Keratinocyte (primary cell): ENCODE data around the gene BBS1. TPM values are rescaled to one million over a fixed set of nuclear protein-coding genes. Genes with fewer than 3 reads are reported as not detected.

Source experiments
- DNase-seq: peaks from one replicate; pipeline ENCODE4 v3.0.0-alpha.2; 2011; ENCODE audit warnings: low read depth, missing footprints, low spot score
- FAIRE-seq: peaks from 2 replicates; lab custom pipeline; 2011; peaks lifted over from hg19 to GRCh38; lab: Jason Lieb, UNC
- H2AFZ ChIP-seq: 2 replicates; pipeline ENCODE4 v1.6.0; 2012; ENCODE audit warnings: low read length, control low read depth, inconsistent platforms; ENCODE audit not compliant: control insufficient read depth
- H3K27ac ChIP-seq: 2 replicates; pipeline ENCODE4 v1.5.1; 2011; ENCODE audit warnings: low read length; ENCODE audit not compliant: control insufficient read depth, insufficient read depth
- H3K27me3 ChIP-seq: 3 replicates; pipeline ENCODE4 v1.6.0; 2011; ENCODE audit warnings: low read length; ENCODE audit not compliant: control insufficient read depth, insufficient read depth; ENCODE audit errors: extremely low read depth
- H3K36me3 ChIP-seq, 2 experiments: 2 replicates in 1 of 2; 3 replicates in 1 of 2; pipeline ENCODE4 v1.5.1; 2011; ENCODE audit warnings: low read length in 2 of 2, mild to moderate bottlenecking in 1 of 2; ENCODE audit not compliant: control insufficient read depth in 2 of 2, insufficient read depth in 2 of 2; ENCODE audit errors: extremely low read depth in 1 of 2
- H3K4me1 ChIP-seq: 3 replicates; pipeline ENCODE4 v1.5.1; 2011; ENCODE audit warnings: low read length; ENCODE audit not compliant: control insufficient read depth, insufficient read depth; ENCODE audit errors: extremely low read depth
- H3K4me2 ChIP-seq: 3 replicates; pipeline ENCODE4 v1.6.0; 2011; ENCODE audit warnings: low read depth, low read length; ENCODE audit not compliant: control insufficient read depth, insufficient read depth; ENCODE audit errors: extremely low read depth
- H3K4me3 ChIP-seq, 3 experiments: fragments of 200-600 bp in 1 of 3; sonication (generic) in 1 of 3; 2 replicates in 2 of 3; 3 replicates in 1 of 3; pipeline ENCODE4 v1.5.1; 2011 to 2016; ENCODE audit warnings: low read length in 3 of 3, mild to moderate bottlenecking in 3 of 3, control low read depth in 2 of 3, inconsistent platforms in 1 of 3, low read depth in 1 of 3, mixed read lengths in 1 of 3, mixed run types in 1 of 3, moderate library complexity in 1 of 3; ENCODE audit not compliant: control insufficient read depth in 2 of 3, insufficient read depth in 2 of 3; ENCODE audit errors: extremely low read depth in 1 of 3
- H3K79me2 ChIP-seq: 2 replicates; pipeline ENCODE4 v1.6.0; 2012; ENCODE audit warnings: low read length; ENCODE audit not compliant: control insufficient read depth, insufficient read depth
- H3K9ac ChIP-seq: 3 replicates; pipeline ENCODE4 v1.6.0; 2011; ENCODE audit warnings: low read length; ENCODE audit not compliant: control insufficient read depth, insufficient read depth; ENCODE audit errors: extremely low read depth
- H3K9me1 ChIP-seq: 3 replicates; pipeline ENCODE4 v1.6.0; 2011; ENCODE audit warnings: low read length; ENCODE audit not compliant: control insufficient read depth, insufficient read depth; ENCODE audit errors: extremely low read depth
- H3K9me3 ChIP-seq: 2 replicates; pipeline ENCODE4 v1.5.1; 2012; ENCODE audit warnings: low read depth, low read length; ENCODE audit not compliant: control insufficient read depth
- H4K20me1 ChIP-seq: 3 replicates; pipeline ENCODE4 v1.6.0; 2011; ENCODE audit warnings: low read length; ENCODE audit not compliant: control insufficient read depth, insufficient read depth; ENCODE audit errors: extremely low read depth
- CTCF ChIP-seq, 3 experiments: IDR thresholded peaks in 1 of 3; conservative IDR thresholded peaks in 1 of 3; optimal IDR thresholded peaks in 1 of 3; 2 replicates in 2 of 3; 3 replicates in 1 of 3; pipeline versions ENCODE3 to v1.5.1; 2011; ENCODE audit warnings: low read length in 3 of 3, mild to moderate bottlenecking in 3 of 3, moderate library complexity in 2 of 3, control low read depth in 1 of 3, inconsistent platforms in 1 of 3; ENCODE audit not compliant: insufficient read depth in 2 of 3; ENCODE audit errors: extremely low read depth in 1 of 3
- EZH2 ChIP-seq: IDR thresholded peaks from one replicate; pipeline ENCODE4 v1.6.1; 2012; ENCODE audit warnings: inconsistent platforms, mild to moderate bottlenecking, low read length, moderate library complexity
- dilution Hi-C: fragments of 300-500 bp; cut with MboI; formaldehyde crosslinking; loops from one replicate; pipeline ENCODE4 v1.7.0; 2020; ENCODE audit warnings: low sequenced_read_pairs; ENCODE audit not compliant: extremely low pct_ligation_motif_present
- polyA plus RNA-seq, 5 experiments: library from polyadenylated mRNA; depleted of rRNA in 3 of 5; stranded (reverse) in 3 of 5; stranded (forward) in 1 of 5; unstranded in 1 of 5; fragments of >200 nt; gene quantifications; 1 replicate in 1 of 5; 2 replicates in 3 of 5; 3 replicates in 1 of 5; pipeline versions ENCODE4 v1.2.1 to v1.2.3, GENCODE V29; 2011 to 2012; ENCODE audit warnings: missing spikeins in 2 of 5, low read depth in 1 of 5, low replicate concordance in 1 of 5

BBS1 gene
- polyA plus RNA-seq, 1 donor (not counting 4 experiments of a cell fraction or from before 2014, with no cell fraction given): 11.7 TPM

- Histone ChIP-seq H3K9ac (no peak overlapping the region), H3K9me3 (no peaks in the 10 kb centered on the region), H3K79me2 (no peaks in the 10 kb centered on the region), H3K36me3 (no peaks in the 10 kb centered on the region), H3K9me1 (no peaks in the 10 kb centered on the region), H3K4me3 (no peak overlapping the region), H4K20me1 (no peaks in the 10 kb centered on the region), H3K27ac (no peak overlapping the region), H2AFZ (no peak overlapping the region), H3K4me2 (no peak overlapping the region), H3K4me1 (no peaks in the 10 kb centered on the region), H3K27me3 (peaks cover 23% of the 10 kb centered on the region)
- FAIRE-seq (no peak), DNase-seq (no peak)
- TF ChIP-seq CTCF (optimal IDR thresholded peaks at IDR 0.05 in 1 of 3, IDR thresholded peaks at IDR 0.05 in 1 of 3, conservative IDR thresholded peaks at IDR 0.05 in 1 of 3; ENCODE audit: extremely low read depth in 1 of 3, insufficient read depth in 2 of 3, low read length in 3 of 3) (no peak), EZH2 (no peak)
- dilution Hi-C loops: no loop called here
Measured at GRCh38 chr11:66561178-66561974, 50.9 kb downstream of the BBS1 start.

GRCh38 chr11:66561975-66562248, 51.5 kb downstream of the BBS1 start:
- peaks cover 23% of the 10 kb centered on the region for H3K27me3 ChIP-seq
- no peak overlapping the region for H3K27ac ChIP-seq
- no peak for DNase-seq
- TF ChIP-seq EZH2: no peak
- TF ChIP-seq CTCF (optimal IDR thresholded peaks at IDR 0.05 in 1 of 3, IDR thresholded peaks at IDR 0.05 in 1 of 3, conservative IDR thresholded peaks at IDR 0.05 in 1 of 3; ENCODE audit: extremely low read depth in 1 of 3, insufficient read depth in 2 of 3, low read length in 3 of 3): no peak
- no peak for FAIRE-seq
- no peaks in the 10 kb centered on the region for H3K79me2 ChIP-seq
- H3K4me1 ChIP-seq: no peaks in the 10 kb centered on the region
- dilution Hi-C loops: no loop called here
- H3K36me3 ChIP-seq: no peaks in the 10 kb centered on the region
- no peak overlapping the region for H3K4me2 ChIP-seq
- no peaks in the 10 kb centered on the region for H3K9me1 ChIP-seq
- H3K9me3 ChIP-seq: no peaks in the 10 kb centered on the region
- no peak overlapping the region for H2AFZ ChIP-seq
- H3K9ac ChIP-seq: no peak overlapping the region
- no peak overlapping the region for H3K4me3 ChIP-seq
- H4K20me1 ChIP-seq: no peaks in the 10 kb centered on the region
